Measurements from ENCODE around the gene ZNF236. TPM values are rescaled to one million over a fixed set of nuclear protein-coding genes. Genes with fewer than 3 reads are reported as not detected.

The ZNF236 gene
- total RNA-seq, 1 donor from 2014 or later = 9.7 TPM

DNA sequence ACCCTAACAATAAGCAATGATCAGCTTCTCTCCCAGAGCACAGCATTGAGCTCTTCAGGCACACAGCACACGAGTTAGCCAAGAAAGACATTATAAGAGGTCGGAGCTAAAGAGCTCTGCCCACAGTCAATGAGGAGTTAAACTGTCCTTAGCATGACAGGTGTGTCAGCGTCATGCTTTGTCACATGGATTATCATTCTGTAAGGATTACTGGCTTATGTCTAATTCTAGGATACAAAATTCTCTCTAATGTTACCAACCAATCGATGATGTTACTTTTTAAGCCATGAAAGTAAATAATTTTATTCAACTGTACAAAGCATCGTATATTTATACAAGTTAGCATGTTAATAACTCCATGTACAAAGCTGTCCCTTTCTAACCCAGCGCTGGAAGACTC is 108.8 kb downstream of the ZNF236 start:
- H3K27me3 ChIP-seq = no peaks in the 10 kb centered on the region
- TF ChIP-seq, protein P1, sequence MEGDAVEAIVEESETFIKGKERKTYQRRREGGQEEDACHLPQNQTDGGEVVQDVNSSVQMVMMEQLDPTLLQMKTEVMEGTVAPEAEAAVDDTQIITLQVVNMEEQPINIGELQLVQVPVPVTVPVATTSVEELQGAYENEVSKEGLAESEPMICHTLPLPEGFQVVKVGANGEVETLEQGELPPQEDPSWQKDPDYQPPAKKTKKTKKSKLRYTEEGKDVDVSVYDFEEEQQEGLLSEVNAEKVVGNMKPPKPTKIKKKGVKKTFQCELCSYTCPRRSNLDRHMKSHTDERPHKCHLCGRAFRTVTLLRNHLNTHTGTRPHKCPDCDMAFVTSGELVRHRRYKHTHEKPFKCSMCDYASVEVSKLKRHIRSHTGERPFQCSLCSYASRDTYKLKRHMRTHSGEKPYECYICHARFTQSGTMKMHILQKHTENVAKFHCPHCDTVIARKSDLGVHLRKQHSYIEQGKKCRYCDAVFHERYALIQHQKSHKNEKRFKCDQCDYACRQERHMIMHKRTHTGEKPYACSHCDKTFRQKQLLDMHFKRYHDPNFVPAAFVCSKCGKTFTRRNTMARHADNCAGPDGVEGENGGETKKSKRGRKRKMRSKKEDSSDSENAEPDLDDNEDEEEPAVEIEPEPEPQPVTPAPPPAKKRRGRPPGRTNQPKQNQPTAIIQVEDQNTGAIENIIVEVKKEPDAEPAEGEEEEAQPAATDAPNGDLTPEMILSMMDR (IDR thresholded peaks at IDR 0.05) = no peak
- H3K4me1 ChIP-seq = no peaks in the 10 kb centered on the region
- no peak for DNase-seq (ENCODE audit: low spot score in 2 of 2)
- intact Hi-C loops (cut with DNase I) = no loop called here
- no peak overlapping the region for H3K4me3 ChIP-seq
- H3K27ac ChIP-seq = no peak overlapping the region
- H3K9me3 ChIP-seq = no peaks in the 10 kb centered on the region
- H3K36me3 ChIP-seq = peaks cover 10 to 26% of the 10 kb centered on the region in 2 donors

DNA sequence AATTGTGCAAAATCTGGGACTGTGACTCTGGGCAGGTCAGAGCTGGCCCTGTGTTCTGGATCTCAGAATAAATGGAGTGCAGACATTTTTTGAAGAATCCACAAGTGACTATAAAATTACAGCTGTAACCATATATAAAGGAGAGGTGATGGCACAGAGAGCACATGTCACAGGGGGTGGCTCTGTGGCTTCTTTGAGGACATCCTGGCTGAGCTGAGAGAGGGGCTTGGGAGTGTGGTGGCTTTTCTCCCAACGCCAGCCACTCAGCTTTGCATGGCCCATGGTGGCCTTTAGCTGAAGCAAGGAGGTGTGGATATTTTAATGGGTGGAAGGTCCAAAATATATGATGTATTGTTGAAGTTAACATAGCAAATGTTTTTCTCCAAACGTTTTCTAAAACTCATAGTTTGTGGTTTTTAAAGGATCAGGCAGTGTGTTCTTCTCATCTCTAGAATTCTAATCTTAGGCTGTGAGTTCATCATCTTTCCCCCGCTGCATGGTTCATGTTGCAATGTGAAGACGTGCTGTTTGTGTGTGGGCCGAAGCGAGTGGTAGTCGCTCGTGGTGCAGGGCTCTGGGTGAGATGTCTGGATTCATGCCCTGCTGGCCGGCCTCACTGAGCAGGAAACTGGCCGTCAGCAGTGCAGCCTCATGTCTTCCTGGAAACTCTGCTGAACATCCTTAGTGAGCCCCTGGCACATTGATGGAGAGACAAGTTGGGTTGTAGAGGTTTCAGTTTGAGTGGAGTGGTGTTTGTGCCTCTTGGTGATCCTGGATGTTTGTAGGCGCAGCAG is 109.9 kb downstream of the ZNF236 start:
- no peak for DNase-seq (ENCODE audit: low spot score in 2 of 2)
- Histone ChIP-seq H3K4me1 (no peaks in the 10 kb centered on the region), H3K27me3 (no peaks in the 10 kb centered on the region), H3K27ac (no peak overlapping the region), H3K9me3 (no peaks in the 10 kb centered on the region), H3K4me3 (no peak overlapping the region), H3K36me3 (peaks cover 14 to 36% of the 10 kb centered on the region in 2 donors)
- intact Hi-C loops (cut with DNase I) = no loop called here
- TF ChIP-seq, protein P1 (IDR thresholded peaks at IDR 0.05) = no peak

DNA sequence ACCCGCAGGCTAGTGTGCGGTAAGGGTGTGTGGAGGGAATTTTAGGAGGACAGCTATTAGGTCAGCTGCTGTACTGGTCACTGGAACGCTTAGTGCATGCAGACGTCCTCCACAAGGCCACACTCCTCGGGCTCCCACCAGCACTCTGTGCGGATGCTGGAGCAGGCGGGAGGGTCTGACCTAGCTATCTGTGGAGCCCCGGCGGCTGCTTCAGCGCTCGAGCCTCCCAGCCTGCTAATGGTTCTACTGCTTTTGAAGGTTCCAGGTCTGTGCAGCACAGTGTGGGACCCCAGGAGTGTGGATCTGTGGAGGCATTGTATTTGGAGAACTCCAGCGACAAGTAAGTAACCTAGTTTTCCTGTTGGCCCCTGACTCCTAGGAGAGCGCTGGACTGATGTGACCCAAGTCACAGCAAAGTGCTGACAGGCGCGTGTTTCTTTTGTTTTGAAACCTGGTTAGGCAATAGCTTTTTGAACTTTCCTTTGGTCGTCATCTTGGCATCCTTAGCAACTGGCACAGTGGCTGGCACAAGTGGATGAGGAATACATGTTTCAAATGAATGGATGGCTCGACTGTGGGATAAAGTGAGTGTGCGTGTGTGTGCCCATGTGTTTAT is 113.5 kb downstream of the ZNF236 start:
- Histone ChIP-seq H3K27me3 (no peaks in the 10 kb centered on the region), H3K36me3 (peaks cover 23 to 43% of the 10 kb centered on the region in 2 donors), H3K9me3 (no peaks in the 10 kb centered on the region), H3K27ac (no peak overlapping the region), H3K4me3 (no peak overlapping the region), H3K4me1 (no peaks in the 10 kb centered on the region)
- TF ChIP-seq, protein P1 (IDR thresholded peaks at IDR 0.05) = no peak
- intact Hi-C loops (cut with DNase I) = no loop called here
- no peak for DNase-seq (ENCODE audit: low spot score in 2 of 2)

DNA sequence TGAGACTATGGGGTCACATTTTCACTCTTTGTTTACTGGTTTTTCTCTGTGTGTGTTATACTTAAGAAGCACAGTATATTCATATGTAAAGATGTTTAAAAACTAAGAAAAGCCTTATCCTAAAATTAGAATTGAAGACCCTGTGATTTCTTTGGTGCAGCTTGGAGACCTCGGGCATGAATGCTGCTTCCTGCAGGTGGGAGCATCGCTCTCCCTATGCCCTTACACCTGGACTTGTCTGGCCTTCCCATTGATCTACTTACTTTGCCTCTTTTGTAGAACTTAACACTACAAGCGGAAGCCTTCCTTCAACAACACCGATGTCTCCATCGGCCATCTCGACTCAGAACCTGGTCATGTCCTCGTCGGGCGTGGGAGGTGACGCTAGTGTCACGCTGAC is 114.5 kb downstream of the ZNF236 start:
- H3K9me3 ChIP-seq = no peaks in the 10 kb centered on the region
- no peak overlapping the region for H3K4me3 ChIP-seq
- H3K36me3 ChIP-seq = peaks cover 28 to 46% of the 10 kb centered on the region in 2 donors
- H3K27ac ChIP-seq = no peak overlapping the region
- no peak for DNase-seq (ENCODE audit: low spot score in 2 of 2)
- no peaks in the 10 kb centered on the region for H3K4me1 ChIP-seq
- intact Hi-C loops (cut with DNase I) = no loop called here
- TF ChIP-seq, protein P1 (IDR thresholded peaks at IDR 0.05) = no peak
- H3K27me3 ChIP-seq = no peaks in the 10 kb centered on the region

DNA sequence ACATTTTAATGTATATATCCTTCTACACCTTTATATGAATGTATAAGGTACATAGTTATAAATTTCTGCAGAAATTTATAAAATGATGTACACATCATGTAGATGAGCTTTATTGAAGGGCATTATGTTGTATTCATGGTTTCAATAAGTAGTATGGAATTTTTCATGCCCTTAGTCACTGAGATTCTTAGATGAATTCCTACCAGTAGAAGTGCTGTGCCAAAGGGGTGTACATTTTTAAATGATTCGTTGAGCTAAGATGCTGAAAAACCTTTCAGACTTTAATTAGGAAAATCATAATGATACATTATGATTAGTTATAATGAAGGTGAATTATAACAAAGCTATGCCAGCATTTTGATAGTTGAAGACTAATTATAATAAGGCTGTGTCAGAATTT is 115.2 kb downstream of the ZNF236 start:
- no peak for DNase-seq (ENCODE audit: low spot score in 2 of 2)
- Histone ChIP-seq H3K36me3 (peaks cover 28 to 44% of the 10 kb centered on the region in 2 donors), H3K4me3 (no peak overlapping the region), H3K27me3 (no peaks in the 10 kb centered on the region), H3K27ac (no peak overlapping the region), H3K4me1 (no peaks in the 10 kb centered on the region), H3K9me3 (no peaks in the 10 kb centered on the region)
- TF ChIP-seq, protein P1 (IDR thresholded peaks at IDR 0.05) = no peak
- intact Hi-C loops (cut with DNase I) = no loop called here

Data from ascending aorta (tissue), 2 donors.